LNCaP clone FGC (cell line): Measurements from ENCODE around the gene PIAS3.
A peak's percentile ranks its signal among the peaks of the same experiment; 100 is the strongest.

Experiments
- DNase-seq: peaks from one replicate; pipeline ENCODE4 v3.0.0-alpha.2; 2011; ENCODE audit warnings: low read depth
- H3K4me3 ChIP-seq: 2 replicates; pipeline ENCODE4 v1.5.1; 2011; ENCODE audit warnings: mild to moderate bottlenecking, low read depth, low read length, control low read depth
- TF ChIP-seq, protein P1 (sequence below): IDR thresholded peaks from 2 replicates; pipeline ENCODE4 v1.5.1; 2012; ENCODE audit warnings: mild to moderate bottlenecking; ENCODE audit not compliant: control insufficient read depth, insufficient read depth; ENCODE audit errors: extremely low read depth

PIAS3 gene

DNA sequence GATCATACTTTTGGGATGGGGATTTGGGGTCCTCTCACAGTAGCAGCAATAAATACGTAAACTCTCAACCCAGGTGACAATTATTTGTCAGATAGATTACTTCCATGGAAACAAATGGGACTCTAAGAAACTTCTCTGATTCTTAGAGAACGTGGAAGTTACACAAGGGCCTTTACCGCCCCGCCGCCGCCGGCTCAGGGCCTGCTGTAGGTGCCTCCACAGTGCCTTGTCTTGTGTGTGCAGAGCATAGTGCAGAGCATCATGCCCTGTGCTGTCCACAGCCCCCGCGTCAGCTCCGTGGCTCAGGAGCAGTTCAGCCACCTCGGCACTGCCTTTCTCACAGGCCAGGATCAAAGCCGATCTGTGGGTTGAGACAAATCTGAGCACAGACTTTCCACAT, 15.8 kb upstream of the PIAS3 start:
- no peak overlapping the region for H3K4me3 ChIP-seq
- TF ChIP-seq, protein P1, sequence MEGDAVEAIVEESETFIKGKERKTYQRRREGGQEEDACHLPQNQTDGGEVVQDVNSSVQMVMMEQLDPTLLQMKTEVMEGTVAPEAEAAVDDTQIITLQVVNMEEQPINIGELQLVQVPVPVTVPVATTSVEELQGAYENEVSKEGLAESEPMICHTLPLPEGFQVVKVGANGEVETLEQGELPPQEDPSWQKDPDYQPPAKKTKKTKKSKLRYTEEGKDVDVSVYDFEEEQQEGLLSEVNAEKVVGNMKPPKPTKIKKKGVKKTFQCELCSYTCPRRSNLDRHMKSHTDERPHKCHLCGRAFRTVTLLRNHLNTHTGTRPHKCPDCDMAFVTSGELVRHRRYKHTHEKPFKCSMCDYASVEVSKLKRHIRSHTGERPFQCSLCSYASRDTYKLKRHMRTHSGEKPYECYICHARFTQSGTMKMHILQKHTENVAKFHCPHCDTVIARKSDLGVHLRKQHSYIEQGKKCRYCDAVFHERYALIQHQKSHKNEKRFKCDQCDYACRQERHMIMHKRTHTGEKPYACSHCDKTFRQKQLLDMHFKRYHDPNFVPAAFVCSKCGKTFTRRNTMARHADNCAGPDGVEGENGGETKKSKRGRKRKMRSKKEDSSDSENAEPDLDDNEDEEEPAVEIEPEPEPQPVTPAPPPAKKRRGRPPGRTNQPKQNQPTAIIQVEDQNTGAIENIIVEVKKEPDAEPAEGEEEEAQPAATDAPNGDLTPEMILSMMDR, result no peak
- DNase-seq, result no peak

DNA sequence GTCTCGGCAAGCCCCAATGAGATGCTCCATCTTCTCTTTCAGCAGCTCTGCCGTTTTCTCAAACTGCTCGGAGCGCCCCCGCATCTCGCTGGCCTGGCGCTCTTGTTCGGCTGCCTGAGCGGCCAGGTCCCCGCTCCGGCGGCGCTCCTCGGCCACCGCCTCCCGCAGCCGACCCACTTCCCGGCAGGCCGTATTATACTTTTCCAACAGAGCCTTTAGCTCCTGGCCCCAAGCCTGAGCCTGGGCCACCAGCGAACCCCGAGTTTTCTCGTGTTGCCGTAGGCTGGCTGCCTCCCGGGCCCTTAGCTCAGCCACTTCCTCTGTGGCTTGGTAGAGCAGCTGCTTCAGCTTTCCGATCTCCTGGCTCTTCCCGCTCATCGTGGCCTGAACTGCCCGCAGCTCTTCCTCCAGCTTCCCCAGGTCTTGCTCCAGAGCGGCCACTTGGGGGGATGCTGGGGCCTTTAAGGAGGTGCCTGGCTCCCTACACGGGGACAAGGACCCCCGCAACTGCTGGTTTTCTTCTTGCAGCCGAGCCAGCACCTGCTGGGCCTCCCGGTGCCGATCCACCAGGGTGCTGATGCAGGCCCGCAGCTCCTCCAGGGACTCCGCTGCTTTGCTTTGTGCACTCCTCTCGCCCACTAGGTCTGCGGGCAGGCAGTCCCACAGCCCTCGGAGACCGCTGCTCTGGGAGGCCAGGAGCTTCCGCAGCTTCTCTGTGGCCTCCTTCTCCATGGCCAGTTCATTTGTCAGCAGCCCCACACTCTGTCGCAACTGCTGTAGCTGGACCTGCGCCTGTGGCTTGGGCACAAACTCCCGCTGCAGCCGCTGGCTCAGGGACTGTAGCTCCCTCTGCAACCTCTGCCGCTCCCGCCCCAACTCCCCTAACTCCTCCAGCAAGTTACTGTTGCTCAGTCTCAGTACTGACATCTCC, 13.4 kb upstream of the PIAS3 start:
- TF ChIP-seq, protein P1, result no peak
- no peak for DNase-seq
- H3K4me3 ChIP-seq, result no peak overlapping the region

DNA sequence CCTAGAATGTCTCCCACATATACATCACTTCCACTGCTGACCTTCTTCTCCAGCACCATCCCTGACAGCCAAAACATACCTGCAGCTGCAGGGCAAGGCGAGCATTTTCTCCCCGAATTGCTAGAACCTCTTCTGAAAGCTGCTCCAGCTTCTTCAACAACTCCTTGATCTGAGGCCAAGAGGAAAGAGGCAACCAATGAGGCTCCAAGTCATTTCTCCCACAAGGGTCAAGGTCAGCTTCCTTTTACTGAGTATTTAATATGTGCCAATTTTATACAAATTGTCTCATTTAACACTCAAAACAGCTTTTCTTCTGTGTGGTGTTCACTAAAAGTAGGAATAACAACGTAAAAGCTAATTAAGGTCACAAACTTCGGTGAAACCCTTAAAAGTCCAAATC, 9.4 kb upstream of the PIAS3 start:
- H3K4me3 ChIP-seq, result no peak overlapping the region
- no peak for DNase-seq
- TF ChIP-seq, protein P1, result no peak

DNA sequence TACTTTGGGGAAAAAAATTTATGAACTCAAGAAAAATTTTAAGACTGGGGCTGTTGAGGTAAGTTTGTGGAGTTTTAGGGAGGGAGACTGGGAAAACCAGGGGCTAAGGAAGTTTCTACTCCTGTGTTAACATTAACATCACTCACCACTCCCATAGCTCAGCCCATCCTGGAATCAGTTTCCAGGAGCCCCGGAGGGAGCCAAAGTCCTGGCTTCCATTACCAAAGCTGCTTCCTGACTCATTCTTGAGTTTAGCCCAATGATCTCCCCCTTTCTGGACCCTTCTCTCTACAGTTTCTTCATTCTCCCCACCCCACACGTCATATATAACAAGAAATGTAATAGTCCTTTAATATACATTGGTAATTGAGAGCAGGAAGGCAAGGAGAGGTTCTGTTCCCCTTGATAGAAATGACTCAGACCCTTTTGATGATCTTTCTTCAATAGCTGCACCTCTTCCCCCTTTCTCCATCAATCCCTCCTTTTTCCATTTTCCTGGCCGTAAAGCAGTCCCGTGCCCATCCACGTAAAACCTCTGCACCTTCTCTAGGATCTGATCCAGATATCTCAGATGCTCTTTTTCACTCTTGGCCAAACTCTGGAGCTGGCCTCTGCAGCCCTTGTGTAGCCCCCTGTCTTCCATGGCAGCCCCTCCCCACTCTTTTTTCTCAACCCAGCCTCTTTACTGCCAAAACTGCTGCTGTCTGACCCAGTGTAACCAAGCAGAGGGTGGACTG, 4.6 kb upstream of the PIAS3 start:
- TF ChIP-seq, protein P1, result no peak

DNA sequence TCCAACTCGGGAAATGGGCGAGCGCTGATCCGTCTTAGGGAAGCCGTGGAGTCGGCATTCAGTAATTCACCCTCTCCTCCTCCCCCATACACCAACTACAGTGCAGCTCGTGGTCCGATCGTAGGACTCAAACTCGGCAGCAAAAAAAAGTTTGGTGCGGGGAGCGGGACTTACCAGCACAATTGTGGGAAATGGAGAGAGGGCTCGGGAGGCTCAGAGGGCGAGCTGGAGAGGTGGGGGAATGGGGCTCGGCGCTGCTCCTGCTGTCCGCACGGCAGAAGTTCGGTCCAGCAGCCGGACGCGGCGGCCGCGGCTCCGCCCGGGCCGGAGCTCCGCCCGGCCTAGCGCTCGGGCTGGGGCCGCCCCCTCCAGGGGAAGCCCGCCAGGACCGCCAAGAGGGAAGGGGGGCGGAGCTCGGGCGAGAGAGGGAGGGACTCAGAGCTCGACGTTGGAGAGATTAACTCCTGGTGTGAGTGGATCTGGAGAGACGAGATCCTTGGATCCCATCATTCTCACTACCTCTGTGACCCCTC, 676 bp upstream of the PIAS3 start:
- TF ChIP-seq, protein P1, result no peak
- DNase-seq, result peak; percentile 64
- peak overlapping the region; percentile 92 for H3K4me3 ChIP-seq

More for the DNA sequence above, 4.6 kb upstream of the PIAS3 start:
- no peak overlapping the region for H3K4me3 ChIP-seq
- DNase-seq, result no peak

DNA sequence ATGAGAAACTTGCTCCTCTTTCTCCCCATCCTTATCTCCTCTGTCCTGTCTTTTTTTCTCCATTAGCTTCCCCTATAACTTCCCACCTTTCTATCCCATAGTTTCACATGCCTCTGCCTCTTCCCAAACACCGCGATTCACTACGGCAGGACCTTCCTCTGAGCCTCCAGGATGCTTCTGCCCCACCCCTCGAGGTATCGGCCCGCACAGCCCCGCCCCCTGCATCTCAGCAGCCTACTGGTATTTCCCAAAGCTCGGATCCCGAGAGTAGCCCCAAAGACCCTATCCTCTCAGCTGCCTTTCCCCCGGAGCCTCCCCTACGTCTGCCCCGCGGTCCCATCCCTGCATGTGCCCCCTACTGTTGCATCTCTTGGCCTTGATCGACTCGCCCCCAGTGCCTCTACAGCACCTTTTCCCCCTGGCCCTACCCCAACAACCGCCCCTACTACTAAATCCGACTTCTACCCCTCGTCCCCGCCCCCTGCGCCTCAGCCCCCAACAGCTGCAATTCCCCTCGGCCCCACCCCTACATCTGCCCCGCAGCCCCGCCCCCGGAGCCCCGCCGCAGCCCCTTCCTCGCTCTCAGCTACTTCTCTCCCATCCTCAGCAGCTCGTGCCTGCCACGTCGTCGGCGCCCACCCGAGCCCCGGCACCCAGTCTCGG, 512 bp downstream of the PIAS3 start:
- DNase-seq, result no peak
- peak overlapping the region; percentile 92 for H3K4me3 ChIP-seq
- TF ChIP-seq, protein P1, result peak; percentile 10; the same call in 1 of the 2 replicates
